T-cell (primary cell): ENCODE data around the gene KRTAP5-1. TPM values are rescaled to one million over a fixed set of nuclear protein-coding genes. Genes with fewer than 3 reads are reported as not detected.

Source experiments
- ATAC-seq, 4 experiments: fragments of 200-7000 bp in 3 of 4; fragments of 150-1000 bp in 1 of 4; cut with Tn5 transposase; replicated peaks in 1 of 4; 1 replicate in 3 of 4; 2 replicates in 1 of 4; pipeline ENCODE4 v1.10.0; 2021; ENCODE audit warnings: moderate library complexity in 3 of 4, mild to moderate bottlenecking in 2 of 4, moderate number of reproducible peaks in 1 of 4
- CTCF ChIA-PET, 2 donors: fragments of 300-600 bp; sonication (Branson Sonifier 250); formaldehyde crosslinking; loops; one replicate each; lab custom pipeline; 2022; ENCODE audit warnings: antibody characterized with exemption in 2 of 2; lab: Charles Lee
- POLR2A ChIA-PET, 2 donors: fragments of 300-600 bp; sonication (Branson Sonifier 250); formaldehyde crosslinking; loops; one replicate each; lab custom pipeline; 2022; ENCODE audit warnings: antibody characterized with exemption in 2 of 2; lab: Charles Lee
- DNase-seq, 35 experiments: peaks; one replicate each; pipeline versions ENCODE4 v3.0.0 to v3.0.0-alpha.2; 2013 to 2023
- H3K27ac ChIP-seq: one replicate; pipeline ENCODE4 v1.5.1; 2013; ENCODE audit warnings: low read length
- H3K27me3 ChIP-seq, 2 experiments: replicated peaks in 1 of 2; 1 replicate in 1 of 2; 2 replicates in 1 of 2; pipeline versions ENCODE4 v1.6.1 to v1.7.0; 2013; ENCODE audit warnings: low read length in 1 of 2, mixed read lengths in 1 of 2; ENCODE audit not compliant: control insufficient read depth in 2 of 2, insufficient read depth in 2 of 2; ENCODE audit errors: extremely low read depth in 1 of 2
- H3K36me3 ChIP-seq, 2 donors: 1 replicate in 1 of 2; 2 replicates in 1 of 2; pipeline versions ENCODE4 v1.6.1 to v1.7.0; 2013; ENCODE audit warnings: low read length in 1 of 2; ENCODE audit not compliant: control insufficient read depth in 2 of 2, insufficient read depth in 1 of 2; ENCODE audit errors: extremely low read depth in 1 of 2
- H3K4me1 ChIP-seq, 2 experiments: 1 replicate in 1 of 2; 2 replicates in 1 of 2; pipeline versions ENCODE4 v1.6.1 to v1.7.0; 2013; ENCODE audit warnings: low read length in 2 of 2, mixed read lengths in 1 of 2; ENCODE audit not compliant: insufficient read depth in 2 of 2, control insufficient read depth in 1 of 2; ENCODE audit errors: extremely low read depth in 1 of 2
- H3K4me3 ChIP-seq, 2 donors: 1 replicate in 1 of 2; 2 replicates in 1 of 2; pipeline versions ENCODE4 v1.5.1 to v1.7.0; 2013; ENCODE audit warnings: mild to moderate bottlenecking in 2 of 2, low read length in 1 of 2, moderate library complexity in 1 of 2; ENCODE audit not compliant: control insufficient read depth in 1 of 2; ENCODE audit errors: extremely low read depth in 1 of 2
- H3K9me3 ChIP-seq: 2 replicates; pipeline ENCODE4 v1.7.0; 2013
- H3K27ac Mint-ChIP-seq, 2 donors: one replicate each; pipeline ENCODE4 v1.8.0; 2020 to 2021; ENCODE audit warnings: mild to moderate bottlenecking in 2 of 2, mixed read lengths in 2 of 2
- H3K27me3 Mint-ChIP-seq, 2 donors: one replicate each; pipeline ENCODE4 v1.8.0; 2021 to 2022; ENCODE audit warnings: mixed read lengths in 2 of 2
- H3K36me3 Mint-ChIP-seq: one replicate; pipeline ENCODE4 v1.8.0; 2021; ENCODE audit warnings: mixed read lengths
- H3K4me1 Mint-ChIP-seq, 3 donors: one replicate each; pipeline ENCODE4 v1.8.0; 2020 to 2022; ENCODE audit warnings: mixed read lengths in 3 of 3, mild to moderate bottlenecking in 1 of 3
- H3K4me3 Mint-ChIP-seq, 3 donors: one replicate each; pipeline ENCODE4 v1.8.0; 2020 to 2022; ENCODE audit warnings: mild to moderate bottlenecking in 3 of 3, mixed read lengths in 3 of 3, moderate library complexity in 3 of 3
- H3K9me3 Mint-ChIP-seq, 3 donors: one replicate each; pipeline ENCODE4 v1.8.0; 2020 to 2022; ENCODE audit warnings: mixed read lengths in 3 of 3
- WGBS: methylation state at CpG from one replicate; pipeline ENCODE4 v1.1.5; 2013; ENCODE audit warnings: missing lambda C conversion rate; ENCODE audit not compliant: insufficient coverage; 5-methylcytosine and 5-hydroxymethylcytosine counted together
- total RNA-seq, 35 experiments: library from RNA in 6 of 35; stranded (reverse) in 6 of 35; fragments of 120-200 nt in 1 of 35; gene quantifications; one replicate each; pipeline versions ENCODE4 v1.2.1 to v1.2.4 and lab custom pipeline; 2013 to 2026

Gene KRTAP5-1
- total RNA-seq, 5 donors from 2014 or later (not counting 1 experiment from before 2014, with no cell fraction given) = not detected

DNA sequence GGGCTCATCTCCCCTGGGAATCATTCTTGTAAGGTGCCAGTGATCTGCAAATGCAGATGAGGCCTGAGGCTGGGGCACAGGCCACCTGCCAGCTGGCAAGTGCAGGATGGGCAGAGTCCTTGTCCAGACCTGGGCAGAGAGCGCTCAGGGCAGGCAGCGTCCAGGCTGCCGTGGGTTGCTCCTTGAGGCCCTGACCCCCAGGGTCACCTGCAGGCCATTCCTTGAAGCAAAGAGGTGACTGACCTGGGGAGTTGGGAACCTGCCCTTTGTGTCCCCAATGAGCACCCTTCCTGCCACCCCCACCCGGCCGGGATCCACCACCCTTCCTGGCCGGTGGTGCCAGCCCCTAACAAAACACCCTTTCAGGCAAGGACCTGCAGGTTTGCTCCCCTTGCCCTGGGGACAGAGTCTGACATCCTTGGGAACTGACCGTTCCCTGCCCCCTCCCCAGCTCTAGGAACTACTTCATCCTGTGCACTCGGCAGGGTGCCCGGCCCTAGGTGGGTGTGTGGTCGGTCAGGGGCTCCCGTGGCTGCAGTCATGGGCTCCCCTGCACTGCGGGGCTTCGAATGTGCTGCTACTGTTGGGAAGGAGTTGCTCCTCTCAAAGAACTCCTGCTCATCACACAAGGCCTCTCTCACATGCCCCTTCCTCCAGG is 41.3 kb downstream of the KRTAP5-1 start:
- no peaks in the 10 kb centered on the region for H3K36me3 Mint-ChIP-seq
- ChIA-PET POLR2A (no interaction called here), CTCF (interaction anchor here in 1 of 2 donors (1.1 kb wide), 1 partner anchor 21 kb away, joined by 3 read pairs; no protein-coding TSS in a partner anchor)
- DNase-seq = no peak
- H3K9me3 ChIP-seq = no peaks in the 10 kb centered on the region
- no peak overlapping the region for H3K27ac ChIP-seq
- H3K27me3 ChIP-seq = peaks cover 2 to 73% of the 10 kb centered on the region in 2 experiments
- peaks cover 2 to 24% of the 10 kb centered on the region in 2 experiments for H3K4me1 ChIP-seq
- H3K4me1 Mint-ChIP-seq = peaks cover 0 to 10% (median 4%) of the 10 kb centered on the region in 3 donors
- no peaks in the 10 kb centered on the region for H3K36me3 ChIP-seq
- H3K27ac Mint-ChIP-seq = no peak overlapping the region
- peaks cover 7 to 29% of the 10 kb centered on the region in 2 donors for H3K27me3 Mint-ChIP-seq
- no peak overlapping the region for H3K4me3 ChIP-seq
- H3K4me3 Mint-ChIP-seq = no peak overlapping the region
- ATAC-seq = no peak
- H3K9me3 Mint-ChIP-seq = no peaks in the 10 kb centered on the region
- WGBS = 93% methylated on average over 6 of the region's 13 CpGs

DNA sequence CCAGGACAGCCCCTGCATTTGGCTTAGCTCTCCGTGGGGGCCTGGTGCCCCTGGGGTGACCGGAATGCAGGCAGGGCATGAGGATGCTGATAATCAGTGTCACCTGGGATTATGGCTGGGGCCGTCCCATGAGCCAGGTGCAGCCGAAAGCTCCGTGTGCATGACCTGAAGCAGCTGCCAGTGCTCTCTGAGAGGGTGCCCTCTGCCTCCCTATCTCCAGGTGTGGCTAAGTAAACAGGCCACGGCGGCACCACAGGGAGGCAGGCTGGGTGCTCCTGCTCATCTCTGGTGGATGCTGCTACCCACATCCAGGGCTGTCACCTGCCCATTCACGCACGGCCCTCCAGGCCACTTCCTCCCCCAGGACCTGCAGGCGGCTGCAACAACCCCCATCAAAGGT is 42.8 kb downstream of the KRTAP5-1 start:
- Histone ChIP-seq H3K36me3 (no peaks in the 10 kb centered on the region), H3K9me3 (no peaks in the 10 kb centered on the region), H3K4me3 (no peak overlapping the region), H3K27me3 (peaks cover 2 to 59% of the 10 kb centered on the region in 2 experiments), H3K27ac (no peak overlapping the region), H3K4me1 (peaks cover under 1 to 15% of the 10 kb centered on the region in 2 experiments)
- DNase-seq (no peak), ATAC-seq (no peak)
- Mint-ChIP-seq H3K4me1 (peaks cover 2 to 5% (median 3%) of the 10 kb centered on the region in 3 donors), H3K27me3 (peaks cover 6 to 23% of the 10 kb centered on the region in 2 donors), H3K27ac (no peak overlapping the region), H3K4me3 (no peak overlapping the region), H3K9me3 (no peaks in the 10 kb centered on the region), H3K36me3 (no peaks in the 10 kb centered on the region)
- WGBS = 84% methylated on average over 10 of the region's 10 CpGs
- CTCF ChIA-PET = no interaction called here
- POLR2A ChIA-PET = no interaction called here

DNA sequence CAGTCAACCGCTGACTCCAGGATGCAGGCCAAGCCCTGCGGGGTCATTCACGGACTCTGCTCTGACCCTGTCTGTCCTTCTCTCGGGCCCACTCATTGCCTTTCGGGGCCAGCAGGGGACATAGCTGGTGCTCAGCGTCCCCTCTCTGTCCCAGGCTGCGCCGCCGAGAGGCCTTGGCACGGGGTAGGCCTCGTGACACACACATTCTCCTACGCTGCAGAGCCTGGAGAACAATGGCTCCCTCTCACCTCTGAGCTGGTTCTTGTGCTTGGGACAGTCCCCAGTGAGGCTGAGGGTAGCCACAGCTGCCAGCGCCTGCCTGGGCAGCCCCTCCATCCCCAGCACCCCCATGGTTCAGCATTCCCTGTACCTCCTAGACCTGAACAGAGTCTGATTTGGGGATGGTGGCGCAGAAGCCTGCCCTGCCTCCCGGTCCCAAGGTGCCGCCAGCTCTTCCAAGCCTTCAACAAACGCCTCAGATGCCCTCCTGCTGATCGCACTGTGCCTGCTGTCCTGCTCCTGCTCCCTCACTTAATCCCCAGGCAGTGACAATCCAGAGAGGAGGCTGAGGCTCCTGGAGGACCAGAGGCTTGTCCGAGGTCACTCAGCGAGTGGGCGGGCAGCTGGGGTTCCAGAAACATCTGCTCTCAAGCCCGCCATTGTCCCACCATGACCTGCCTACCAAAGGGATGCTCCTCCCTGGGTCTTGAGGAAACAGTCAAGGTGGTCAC is 43.4 kb downstream of the KRTAP5-1 start:
- H3K27me3 ChIP-seq = peaks cover 2 to 54% of the 10 kb centered on the region in 2 experiments
- ChIA-PET CTCF (no interaction called here), POLR2A (no interaction called here)
- H3K27ac ChIP-seq = no peak overlapping the region
- no peaks in the 10 kb centered on the region for H3K9me3 ChIP-seq
- H3K4me3 ChIP-seq = no peak overlapping the region
- peaks cover 6 to 23% of the 10 kb centered on the region in 2 donors for H3K27me3 Mint-ChIP-seq
- H3K4me1 Mint-ChIP-seq = peaks cover 5 to 9% (median 6%) of the 10 kb centered on the region in 3 donors
- ATAC-seq = no peak
- no peak overlapping the region for H3K27ac Mint-ChIP-seq
- peaks cover 0 to 16% of the 10 kb centered on the region in 2 experiments for H3K4me1 ChIP-seq
- DNase-seq = no peak
- WGBS = 85% methylated on average over 18 of the region's 22 CpGs
- H3K4me3 Mint-ChIP-seq = no peak overlapping the region
- H3K36me3 ChIP-seq = no peaks in the 10 kb centered on the region
- no peaks in the 10 kb centered on the region for H3K36me3 Mint-ChIP-seq
- H3K9me3 Mint-ChIP-seq = no peaks in the 10 kb centered on the region

GRCh38 chr11:1540074-1540473 is 45.0 kb downstream of the KRTAP5-1 start:
- Mint-ChIP-seq H3K9me3 (no peaks in the 10 kb centered on the region), H3K36me3 (peaks cover 4% of the 10 kb centered on the region), H3K4me3 (no peak overlapping the region), H3K27ac (no peak overlapping the region), H3K4me1 (peaks cover 21 to 22% (median 21%) of the 10 kb centered on the region in 3 donors), H3K27me3 (peaks cover 0 to 9% of the 10 kb centered on the region in 2 donors)
- ChIA-PET POLR2A (interaction anchor here in 1 of 2 donors (0.6 kb wide), 1 partner anchor 16 kb away, joined by 10 read pairs; no protein-coding TSS in a partner anchor), CTCF (no interaction called here)
- Histone ChIP-seq H3K4me1 (peaks cover 0 to 24% of the 10 kb centered on the region in 2 experiments), H3K36me3 (peaks cover 4 to 8% of the 10 kb centered on the region in 2 donors), H3K9me3 (no peaks in the 10 kb centered on the region), H3K27ac (no peak overlapping the region), H3K27me3 (peaks cover 2 to 38% of the 10 kb centered on the region in 2 experiments), H3K4me3 (no peak overlapping the region)
- DNase-seq = no peak
- 100% methylated on average over 3 of the region's 6 CpGs for WGBS
- no peak for ATAC-seq

GRCh38 chr11:1538153-1538552 is 46.9 kb downstream of the KRTAP5-1 start:
- POLR2A ChIA-PET = interaction anchor here in 1 of 2 donors (0.6 kb wide), 2 partner anchors 262 to 1301 kb away, joined by 3 to 4 read pairs; no protein-coding TSS in a partner anchor
- CTCF ChIA-PET = no interaction called here
- WGBS = no CpG with 5 or more reads among the region's 5 CpGs
- H3K4me3 Mint-ChIP-seq = no peak overlapping the region
- H3K27me3 ChIP-seq = peaks cover 2 to 20% of the 10 kb centered on the region in 2 experiments
- peaks cover 0 to 40% of the 10 kb centered on the region in 2 experiments for H3K4me1 ChIP-seq
- H3K27ac Mint-ChIP-seq = peak overlapping the region in 1 of 2 donors; percentile 23
- peaks cover 8 to 21% of the 10 kb centered on the region in 2 donors for H3K36me3 ChIP-seq
- H3K4me3 ChIP-seq = no peak overlapping the region
- no peaks in the 10 kb centered on the region for H3K9me3 ChIP-seq
- peaks cover 32 to 34% (median 34%) of the 10 kb centered on the region in 3 donors for H3K4me1 Mint-ChIP-seq
- no peak overlapping the region for H3K27ac ChIP-seq
- DNase-seq (no peak), ATAC-seq (no peak)
- H3K27me3 Mint-ChIP-seq = peaks cover 0 to 4% of the 10 kb centered on the region in 2 donors
- H3K9me3 Mint-ChIP-seq = no peaks in the 10 kb centered on the region
- peaks cover 12% of the 10 kb centered on the region for H3K36me3 Mint-ChIP-seq

DNA sequence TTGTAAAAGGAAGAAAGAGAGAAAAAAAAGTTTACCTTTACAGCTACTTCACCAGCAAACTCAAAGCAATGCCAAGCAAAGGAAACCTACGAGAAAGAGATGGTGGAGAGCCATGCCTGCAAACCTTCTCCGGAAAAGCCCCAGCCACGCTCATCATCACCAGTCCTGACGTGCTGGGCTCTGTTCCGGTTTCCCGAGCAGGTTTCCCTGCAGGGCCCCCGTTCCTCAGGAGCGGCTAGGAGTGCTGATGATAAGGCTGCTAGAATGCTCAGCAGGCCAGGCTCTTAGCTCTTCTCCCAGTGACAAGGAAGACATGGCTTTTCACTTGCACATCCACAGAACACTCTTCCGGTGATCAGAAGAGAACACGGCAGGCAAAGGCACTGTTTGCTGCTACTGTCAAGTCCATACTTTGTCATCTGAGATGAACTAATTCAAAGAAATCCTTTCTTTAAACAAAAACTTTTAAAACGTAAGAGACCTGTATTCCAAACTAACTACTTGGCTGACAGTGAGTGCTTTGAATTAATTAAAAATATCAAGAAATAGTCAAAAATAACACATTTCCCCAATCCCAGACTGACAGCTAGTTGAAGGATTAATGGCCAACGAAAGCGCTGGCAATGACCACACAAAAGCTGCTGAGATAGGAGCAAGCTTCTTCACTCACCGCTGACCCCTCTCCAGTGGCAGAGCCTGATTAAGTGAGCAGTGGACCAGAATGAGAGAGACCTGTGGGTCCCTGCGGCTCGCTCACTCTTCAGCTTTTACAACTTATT is 48.8 kb downstream of the KRTAP5-1 start:
- no peaks in the 10 kb centered on the region for H3K9me3 Mint-ChIP-seq
- Histone ChIP-seq H3K4me1 (peaks cover 0 to 59% of the 10 kb centered on the region in 2 experiments), H3K9me3 (no peaks in the 10 kb centered on the region), H3K27ac (no peak overlapping the region), H3K36me3 (peaks cover 8 to 39% of the 10 kb centered on the region in 2 donors), H3K4me3 (no peak overlapping the region), H3K27me3 (peaks cover 2 to 7% of the 10 kb centered on the region in 2 experiments)
- ATAC-seq = no peak
- peaks cover 19% of the 10 kb centered on the region for H3K36me3 Mint-ChIP-seq
- CTCF ChIA-PET = interaction anchor here in 1 of 2 donors (0.5 kb wide), 1 partner anchor 83 kb away, joined by 3 read pairs; no protein-coding TSS in a partner anchor
- no peak overlapping the region for H3K27ac Mint-ChIP-seq
- DNase-seq = no peak
- H3K4me3 Mint-ChIP-seq = peak overlapping the region in 1 of 3 donors; percentile 13
- POLR2A ChIA-PET = no interaction called here
- H3K27me3 Mint-ChIP-seq = peaks cover 0 to 4% of the 10 kb centered on the region in 2 donors
- 94% methylated on average over 12 of the region's 16 CpGs for WGBS
- peaks cover 46 to 49% (median 49%) of the 10 kb centered on the region in 3 donors for H3K4me1 Mint-ChIP-seq
